Stimulated activated memory B cell treated with anti-CD40 and anti-IgM and Interleukin-4, amounts not matched to agents 10 μg/mL and 1 μg/mL and 100 μg/mL, for 72 hours (primary cell): ENCODE results near the gene NPAS2.

Experiments
- ATAC-seq: fragments of 150-1000 bp; cut with Tn5 transposase; 2 replicates; pipeline ENCODE4 v1.10.0; 2021
- H3K27ac Mint-ChIP-seq: one replicate; pipeline ENCODE4 v1.8.0; 2022; ENCODE audit warnings: mild to moderate bottlenecking, mixed read lengths
- H3K27me3 Mint-ChIP-seq: one replicate; pipeline ENCODE4 v1.8.0; 2022; ENCODE audit warnings: mixed read lengths
- H3K36me3 Mint-ChIP-seq: one replicate; pipeline ENCODE4 v1.8.0; 2022; ENCODE audit warnings: mixed read lengths
- H3K4me1 Mint-ChIP-seq: one replicate; pipeline ENCODE4 v1.8.0; 2022; ENCODE audit warnings: mixed read lengths
- H3K4me3 Mint-ChIP-seq: one replicate; pipeline ENCODE4 v1.8.0; 2022; ENCODE audit warnings: mild to moderate bottlenecking, moderate library complexity, mixed read lengths
- H3K9me3 Mint-ChIP-seq: one replicate; pipeline ENCODE4 v1.8.0; 2022; ENCODE audit warnings: mixed read lengths

NPAS2 gene

GRCh38 chr2:100986157-100986556 lies 166.2 kb downstream of the NPAS2 start:
- Mint-ChIP-seq H3K9me3 (no peaks in the 10 kb centered on the region), H3K27ac (no peak overlapping the region), H3K36me3 (no peaks in the 10 kb centered on the region), H3K4me3 (no peak overlapping the region), H3K27me3 (no peaks in the 10 kb centered on the region), H3K4me1 (peaks cover 8% of the 10 kb centered on the region)
- ATAC-seq, result no peak

GRCh38 chr2:100987536-100987935 lies 167.6 kb downstream of the NPAS2 start:
- Mint-ChIP-seq H3K27me3 (no peaks in the 10 kb centered on the region), H3K4me3 (no peak overlapping the region), H3K9me3 (peaks cover 3% of the 10 kb centered on the region), H3K27ac (no peak overlapping the region), H3K4me1 (peaks cover 14% of the 10 kb centered on the region), H3K36me3 (no peaks in the 10 kb centered on the region)
- ATAC-seq, result no peak

GRCh38 chr2:100987974-100988373 lies 168.0 kb downstream of the NPAS2 start:
- H3K27me3 Mint-ChIP-seq, result no peaks in the 10 kb centered on the region
- no peaks in the 10 kb centered on the region for H3K36me3 Mint-ChIP-seq
- ATAC-seq, result no peak
- no peak overlapping the region for H3K27ac Mint-ChIP-seq
- H3K4me1 Mint-ChIP-seq, result peaks cover 17% of the 10 kb centered on the region
- H3K4me3 Mint-ChIP-seq, result no peak overlapping the region
- peaks cover 3% of the 10 kb centered on the region for H3K9me3 Mint-ChIP-seq

GRCh38 chr2:100988630-100989417 lies 168.9 kb downstream of the NPAS2 start:
- Mint-ChIP-seq H3K27ac (no peak overlapping the region), H3K36me3 (no peaks in the 10 kb centered on the region), H3K4me3 (no peak overlapping the region), H3K4me1 (peaks cover 17% of the 10 kb centered on the region), H3K9me3 (peaks cover 3% of the 10 kb centered on the region), H3K27me3 (no peaks in the 10 kb centered on the region)
- no peak for ATAC-seq

- H3K27me3 Mint-ChIP-seq, result no peaks in the 10 kb centered on the region
- peaks cover 3% of the 10 kb centered on the region for H3K9me3 Mint-ChIP-seq
- H3K36me3 Mint-ChIP-seq, result no peaks in the 10 kb centered on the region
- ATAC-seq, result no peak
- no peak overlapping the region for H3K27ac Mint-ChIP-seq
- peaks cover 16% of the 10 kb centered on the region for H3K4me1 Mint-ChIP-seq
- H3K4me3 Mint-ChIP-seq, result no peak overlapping the region
Observed at GRCh38 chr2:100989666-100990065, 169.7 kb downstream of the NPAS2 start.

- Mint-ChIP-seq H3K9me3 (peaks cover 3% of the 10 kb centered on the region), H3K27me3 (no peaks in the 10 kb centered on the region), H3K4me1 (peaks cover 11% of the 10 kb centered on the region), H3K27ac (no peak overlapping the region), H3K36me3 (no peaks in the 10 kb centered on the region), H3K4me3 (no peak overlapping the region)
- no peak for ATAC-seq
Observed at GRCh38 chr2:100990166-100990565, 170.2 kb downstream of the NPAS2 start.

GRCh38 chr2:100990650-100991403 lies 170.9 kb downstream of the NPAS2 start:
- Mint-ChIP-seq H3K4me3 (no peak overlapping the region), H3K4me1 (peaks cover 10% of the 10 kb centered on the region), H3K36me3 (no peaks in the 10 kb centered on the region), H3K27ac (no peak overlapping the region), H3K9me3 (peaks cover 3% of the 10 kb centered on the region), H3K27me3 (no peaks in the 10 kb centered on the region)
- no peak for ATAC-seq

GRCh38 chr2:100991404-100991773 lies 171.4 kb downstream of the NPAS2 start:
- Mint-ChIP-seq H3K27me3 (no peaks in the 10 kb centered on the region), H3K4me1 (peaks cover 10% of the 10 kb centered on the region), H3K27ac (no peak overlapping the region), H3K36me3 (no peaks in the 10 kb centered on the region), H3K9me3 (peaks cover 3% of the 10 kb centered on the region), H3K4me3 (no peak overlapping the region)
- no peak for ATAC-seq

- no peaks in the 10 kb centered on the region for H3K27me3 Mint-ChIP-seq
- H3K36me3 Mint-ChIP-seq, result no peaks in the 10 kb centered on the region
- peak; percentile 45 for ATAC-seq
- peak overlapping the region; percentile 15 for H3K27ac Mint-ChIP-seq
- peaks cover 10% of the 10 kb centered on the region for H3K4me1 Mint-ChIP-seq
- H3K9me3 Mint-ChIP-seq, result peaks cover 3% of the 10 kb centered on the region
- no peak overlapping the region for H3K4me3 Mint-ChIP-seq
Observed at GRCh38 chr2:100992262-100992661, 172.3 kb downstream of the NPAS2 start.

GRCh38 chr2:100993294-100993693 lies 173.4 kb downstream of the NPAS2 start:
- peaks cover 10% of the 10 kb centered on the region for H3K4me1 Mint-ChIP-seq
- ATAC-seq, result no peak
- H3K9me3 Mint-ChIP-seq, result peaks cover 3% of the 10 kb centered on the region

GRCh38 chr2:100995309-100996075 lies 175.6 kb downstream of the NPAS2 start:
- Mint-ChIP-seq H3K4me3 (no peak overlapping the region), H3K27ac (no peak overlapping the region), H3K4me1 (peaks cover 10% of the 10 kb centered on the region), H3K36me3 (no peaks in the 10 kb centered on the region), H3K27me3 (no peaks in the 10 kb centered on the region), H3K9me3 (peaks cover 3% of the 10 kb centered on the region)
- ATAC-seq, result no peak

More at GRCh38 chr2:100993294-100993693, 173.4 kb downstream of the NPAS2 start:
- Mint-ChIP-seq H3K36me3 (no peaks in the 10 kb centered on the region), H3K27ac (no peak overlapping the region), H3K4me3 (no peak overlapping the region), H3K27me3 (no peaks in the 10 kb centered on the region)

GRCh38 chr2:100997509-100998234 lies 177.7 kb downstream of the NPAS2 start:
- no peak overlapping the region for H3K4me3 Mint-ChIP-seq
- ATAC-seq, result no peak
- peaks cover 10% of the 10 kb centered on the region for H3K4me1 Mint-ChIP-seq
- no peaks in the 10 kb centered on the region for H3K9me3 Mint-ChIP-seq
- H3K27me3 Mint-ChIP-seq, result no peaks in the 10 kb centered on the region
- peaks cover 1% of the 10 kb centered on the region for H3K36me3 Mint-ChIP-seq
- no peak overlapping the region for H3K27ac Mint-ChIP-seq

- no peak overlapping the region for H3K27ac Mint-ChIP-seq
- H3K36me3 Mint-ChIP-seq, result peaks cover 7% of the 10 kb centered on the region
- H3K9me3 Mint-ChIP-seq, result no peaks in the 10 kb centered on the region
- no peak overlapping the region for H3K4me3 Mint-ChIP-seq
- H3K27me3 Mint-ChIP-seq, result no peaks in the 10 kb centered on the region
- no peak for ATAC-seq
- H3K4me1 Mint-ChIP-seq, result peaks cover 13% of the 10 kb centered on the region
Observed at GRCh38 chr2:100998235-100998573, 178.3 kb downstream of the NPAS2 start.

GRCh38 chr2:100999995-101000394 lies 180.1 kb downstream of the NPAS2 start:
- Mint-ChIP-seq H3K36me3 (peaks cover 25% of the 10 kb centered on the region), H3K27ac (no peak overlapping the region), H3K27me3 (no peaks in the 10 kb centered on the region), H3K9me3 (no peaks in the 10 kb centered on the region), H3K4me1 (peaks cover 31% of the 10 kb centered on the region), H3K4me3 (peak overlapping the region; percentile 38)
- ATAC-seq, result no peak
